ENCODE results near the gene PLCH2.

PLCH2 gene

GRCh38 chr1:2502210-2502609 lies 26.1 kb downstream of the PLCH2 start:
- no peak for DNase-seq

- DNase-seq, result no peak
Measured at GRCh38 chr1:2502661-2503553, 26.8 kb downstream of the PLCH2 start.

- no peak for DNase-seq
Measured at GRCh38 chr1:2503554-2504224, 27.6 kb downstream of the PLCH2 start.

GRCh38 chr1:2504225-2504948 lies 28.3 kb downstream of the PLCH2 start:
- DNase-seq, result no peak

- no peak for DNase-seq
Measured at GRCh38 chr1:2504949-2505272, 28.8 kb downstream of the PLCH2 start.

GRCh38 chr1:2505461-2505994 lies 29.4 kb downstream of the PLCH2 start:
- no peak for DNase-seq

- no peak for DNase-seq
Measured at GRCh38 chr1:2506007-2506860, 30.1 kb downstream of the PLCH2 start.

GRCh38 chr1:2506901-2507565 lies 30.9 kb downstream of the PLCH2 start:
- no peak for DNase-seq

- DNase-seq, result no peak
Measured at GRCh38 chr1:2507744-2508155, 31.7 kb downstream of the PLCH2 start.

- DNase-seq, result no peak
Measured at GRCh38 chr1:2508180-2508579, 32.1 kb downstream of the PLCH2 start.

- DNase-seq, result no peak
Measured at GRCh38 chr1:2508751-2509150, 32.7 kb downstream of the PLCH2 start.

- no peak for DNase-seq
Measured at GRCh38 chr1:2509589-2509988, 33.5 kb downstream of the PLCH2 start.

GRCh38 chr1:2510366-2511155 lies 34.5 kb downstream of the PLCH2 start:
- DNase-seq, result no peak

GRCh38 chr1:2512862-2513421 lies 36.9 kb downstream of the PLCH2 start:
- DNase-seq, result no peak

- no peak for DNase-seq
Measured at GRCh38 chr1:2513939-2514652, 38.0 kb downstream of the PLCH2 start.

GRCh38 chr1:2514863-2515762 lies 39.0 kb downstream of the PLCH2 start:
- DNase-seq, result no peak

GRCh38 chr1:2515763-2516080 lies 39.6 kb downstream of the PLCH2 start:
- DNase-seq, result no peak

GRCh38 chr1:2516124-2516523 lies 40.0 kb downstream of the PLCH2 start:
- DNase-seq, result no peak

- DNase-seq, result no peak
Measured at GRCh38 chr1:2516946-2517345, 40.9 kb downstream of the PLCH2 start.
